A673 (cell line): ENCODE results near the gene CNIH3. TPM values are rescaled to one million over a fixed set of nuclear protein-coding genes. Genes with fewer than 3 reads are reported as not detected.

ENCODE experiments used
- BruUV-seq: library from RNA; stranded (reverse); fragments of 400-500 nt; replicated peaks from 2 replicates; lab custom pipeline; 2021; lab: Mats Ljungman, UMichigan
- CTCF ChIA-PET: fragments of 300-600 bp; sonication (Branson Sonifier 250); formaldehyde crosslinking; loops from one replicate; lab custom pipeline; 2022; ENCODE audit warnings: antibody characterized with exemption; lab: Charles Lee
- POLR2A ChIA-PET: fragments of 300-600 bp; sonication (Branson Sonifier 250); formaldehyde crosslinking; loops from one replicate; lab custom pipeline; 2022; ENCODE audit warnings: antibody characterized with exemption; ENCODE audit not compliant: low non-redundant PET; lab: Charles Lee
- DNase-seq: peaks from one replicate; pipeline ENCODE4 v3.0.0-alpha.2; 2015; ENCODE audit warnings: low spot score
- H3K27ac ChIP-seq: fragments of 200-600 bp; sonication (generic); 2 replicates; pipeline ENCODE4 v1.5.1; 2016; ENCODE audit warnings: mixed run types, low read depth, mild to moderate bottlenecking, mixed read lengths, antibody characterized with exemption, low read length; ENCODE audit not compliant: poor library complexity, severe bottlenecking
- H3K27me3 ChIP-seq: fragments of 200-600 bp; sonication (generic); replicated peaks from 2 replicates; pipeline ENCODE4 v1.6.1; 2017; ENCODE audit warnings: mixed run types, low read depth, mild to moderate bottlenecking, mixed read lengths, antibody characterized with exemption, low read length; ENCODE audit not compliant: insufficient read depth, poor library complexity
- H3K36me3 ChIP-seq: fragments of 200-600 bp; sonication (generic); 2 replicates; pipeline ENCODE4 v1.6.1; 2016; ENCODE audit warnings: mixed run types, mild to moderate bottlenecking, mixed read lengths, antibody characterized with exemption, low read length; ENCODE audit not compliant: insufficient read depth, poor library complexity, severe bottlenecking
- H3K4me1 ChIP-seq: fragments of 200-600 bp; sonication (generic); 2 replicates; pipeline ENCODE4 v1.6.1; 2017; ENCODE audit warnings: mixed run types, mild to moderate bottlenecking, mixed read lengths, antibody characterized with exemption, low read length; ENCODE audit not compliant: insufficient read depth, poor library complexity, severe bottlenecking
- H3K4me3 ChIP-seq: fragments of 200-600 bp; sonication (generic); 2 replicates; pipeline ENCODE4 v1.5.1; 2016; ENCODE audit warnings: low read depth, mixed run types, mild to moderate bottlenecking, mixed read lengths, low read length; ENCODE audit not compliant: poor library complexity, severe bottlenecking
- H3K9me3 ChIP-seq: fragments of 200-600 bp; sonication (generic); 2 replicates; pipeline ENCODE4 v1.6.1; 2016; ENCODE audit warnings: mixed run types, low read depth, mild to moderate bottlenecking, mixed read lengths, antibody characterized with exemption, low read length; ENCODE audit not compliant: poor library complexity, severe bottlenecking
- CTCF ChIP-seq: fragments of 300-800, 200-600 bp; sonication (generic); conservative IDR thresholded peaks from 2 replicates; pipeline ENCODE4 v1.5.1; 2017; ENCODE audit warnings: low read depth, mild to moderate bottlenecking, antibody characterized with exemption, low read length, moderate library complexity, mixed read lengths
- EZH2 ChIP-seq: fragments of 200-600 bp; sonication (generic); IDR thresholded peaks from 2 replicates; pipeline ENCODE4 v1.6.1; 2017; ENCODE audit warnings: borderline replicate concordance, low read depth, mild to moderate bottlenecking, mixed read lengths, antibody characterized with exemption, low read length; ENCODE audit not compliant: poor library complexity, severe bottlenecking
- intact Hi-C: fragments of 100-400 bp; cut with micrococcal nuclease; formaldehyde crosslinking; loops from one replicate; pipeline ENCODE4 v1.10.0; 2022; ENCODE audit not compliant: unreplicated experiment
- total RNA-seq: library from RNA; stranded (reverse); gene quantifications from 2 replicates; pipeline ENCODE4 v1.2.3, GENCODE V29; 2021

The CNIH3 gene
- total RNA-seq, 1 experiment from 2014 or later: 3.8 TPM

- Histone ChIP-seq H3K9me3 (no peaks in the 10 kb centered on the region), H3K36me3 (no peaks in the 10 kb centered on the region), H3K4me3 (no peak overlapping the region), H3K4me1 (no peaks in the 10 kb centered on the region), H3K27me3 (no peaks in the 10 kb centered on the region), H3K27ac (no peak overlapping the region)
- intact Hi-C loops: no loop called here
- CTCF ChIA-PET: no interaction called here
- POLR2A ChIA-PET: no interaction called here
- no TSS peak for BruUV-seq
- TF ChIP-seq CTCF: no peak
- no peak for TF ChIP-seq EZH2
- no peak for DNase-seq
Observed at GRCh38 chr1:224737353-224737727, 121.2 kb downstream of the CNIH3 start.

- Histone ChIP-seq H3K4me3 (no peak overlapping the region), H3K4me1 (no peaks in the 10 kb centered on the region), H3K27me3 (no peaks in the 10 kb centered on the region), H3K9me3 (no peaks in the 10 kb centered on the region), H3K36me3 (no peaks in the 10 kb centered on the region), H3K27ac (no peak overlapping the region)
- TF ChIP-seq EZH2: no peak
- no peak for TF ChIP-seq CTCF
- intact Hi-C loops: no loop called here
- DNase-seq: no peak
- ChIA-PET POLR2A (no interaction called here), CTCF (no interaction called here)
- no TSS peak for BruUV-seq
Observed at GRCh38 chr1:224739303-224739996, 123.3 kb downstream of the CNIH3 start.

GRCh38 chr1:224739997-224740684 is 124.0 kb downstream of the CNIH3 start:
- H3K36me3 ChIP-seq: no peaks in the 10 kb centered on the region
- no peak for DNase-seq
- H3K9me3 ChIP-seq: no peaks in the 10 kb centered on the region
- no peaks in the 10 kb centered on the region for H3K27me3 ChIP-seq
- no TSS peak for BruUV-seq
- ChIA-PET POLR2A (no interaction called here), CTCF (no interaction called here)
- TF ChIP-seq CTCF (no peak), EZH2 (no peak)
- H3K27ac ChIP-seq: no peak overlapping the region
- H3K4me1 ChIP-seq: no peaks in the 10 kb centered on the region
- no peak overlapping the region for H3K4me3 ChIP-seq
- intact Hi-C loops: loop anchor here (10.0 kb wide), 1 partner anchor 215 kb away; no protein-coding TSS in a partner anchor
